HEK293 (cell line): ENCODE data around the gene CRTC3.

Experiments
- CTCF ChIA-PET: fragments of 350-600 bp; formaldehyde crosslinking; extraction: SDS; loops from one replicate; lab custom pipeline; 2021; ENCODE audit warnings: antibody characterized with exemption; lab: Yijun Ruan, JAX
- POLR2A ChIA-PET: fragments of 300-600 bp; formaldehyde crosslinking; extraction: SDS; loops from one replicate; lab custom pipeline; 2020; ENCODE audit warnings: antibody characterized with exemption, inconsistent platforms; lab: Yijun Ruan, JAX
- H3K27ac ChIP-seq: fragments of 200-500 bp; sonication (Bioruptor generic); 2 replicates; pipeline ENCODE4 v1.5.1; 2014; ENCODE audit warnings: low read depth, low read length, control low read depth, inconsistent platforms; ENCODE audit errors: extremely low read depth
- H3K36me3 ChIP-seq, 2 experiments: fragments of 200-500 bp in 1 of 2; sonication (Bioruptor generic) in 1 of 2; 1 replicate in 1 of 2; 2 replicates in 1 of 2; pipeline ENCODE4 v1.5.1; 2014 to 2017; ENCODE audit warnings: inconsistent platforms in 2 of 2, low read length in 2 of 2; ENCODE audit not compliant: control insufficient read depth in 2 of 2, insufficient read depth in 1 of 2
- H3K4me1 ChIP-seq: fragments of 200-500 bp; sonication (Bioruptor generic); 2 replicates; pipeline ENCODE4 v1.5.1; 2014; ENCODE audit warnings: mild to moderate bottlenecking, low read length, inconsistent platforms; ENCODE audit not compliant: control insufficient read depth, insufficient read depth
- H3K4me3 ChIP-seq: 2 replicates; pipeline ENCODE4 v1.5.1; 2011; ENCODE audit warnings: low read depth, mild to moderate bottlenecking, control low read depth, low read length, moderate library complexity
- H3K9me3 ChIP-seq: fragments of 200-500 bp; sonication (Bioruptor generic); 2 replicates; pipeline ENCODE4 v1.5.1; 2014; ENCODE audit warnings: low read depth, low read length, inconsistent platforms; ENCODE audit not compliant: control insufficient read depth, insufficient read depth
- BCL11B ChIP-seq: fragments of 450-650 bp; formaldehyde crosslinking; IDR thresholded peaks from 2 replicates; pipeline ENCODE4 v1.5.1; 2016; ENCODE audit warnings: low read depth, missing biosample characterization, missing genetic modification characterization
- IKZF3 ChIP-seq: fragments of 450-650 bp; IDR thresholded peaks from 2 replicates; pipeline ENCODE4 v1.5.0; 2018; ENCODE audit warnings: missing biosample characterization, mild to moderate bottlenecking, missing genetic modification characterization, moderate library complexity
- KLF10 ChIP-seq: fragments of 450-650 bp; IDR thresholded peaks from 2 replicates; pipeline ENCODE4 v1.5.1; 2018; ENCODE audit warnings: missing biosample characterization, mild to moderate bottlenecking, missing genetic modification characterization
- SETDB1 ChIP-seq: IDR thresholded peaks from one replicate; pipeline ENCODE4 v1.6.1; 2017; ENCODE audit warnings: mild to moderate bottlenecking, low read length, moderate library complexity, mixed read lengths; ENCODE audit not compliant: insufficient read length
- SP7 ChIP-seq: fragments of 450-650 bp; formaldehyde crosslinking; IDR thresholded peaks from 2 replicates; pipeline ENCODE4 v1.5.1; 2016; ENCODE audit warnings: missing biosample characterization, missing genetic modification characterization
- TSHZ1 ChIP-seq: fragments of 450-650 bp; formaldehyde crosslinking; IDR thresholded peaks from 2 replicates; pipeline ENCODE4 v1.5.1; 2016; ENCODE audit warnings: missing biosample characterization, missing genetic modification characterization, borderline replicate concordance
- ZEB2 ChIP-seq: fragments of 450-650 bp; formaldehyde crosslinking; IDR thresholded peaks from 2 replicates; pipeline ENCODE4 v1.5.1; 2016; ENCODE audit warnings: missing biosample characterization, missing genetic modification characterization
- ZFP37 ChIP-seq: fragments of 450-650 bp; formaldehyde crosslinking; IDR thresholded peaks from 2 replicates; pipeline ENCODE4 v1.5.1; 2016; ENCODE audit warnings: missing biosample characterization, missing genetic modification characterization
- ZNF18 ChIP-seq: fragments of 450-650 bp; formaldehyde crosslinking; IDR thresholded peaks from 2 replicates; pipeline ENCODE4 v1.5.1; 2016; ENCODE audit warnings: missing biosample characterization, missing genetic modification characterization
- ZNF274 ChIP-seq, 2 experiments: fragments of 200-500 bp in 1 of 2; fragments of 450-650 bp in 1 of 2; sonication (Bioruptor generic) in 1 of 2; formaldehyde crosslinking in 1 of 2; IDR thresholded peaks; 2 replicates each; pipeline versions ENCODE4 v1.5.1 to v1.6.1; 2014 to 2016; ENCODE audit warnings: borderline replicate concordance in 1 of 2, inconsistent platforms in 1 of 2, low read length in 1 of 2, missing biosample characterization in 1 of 2, missing genetic modification characterization in 1 of 2
- ZNF404 ChIP-seq: fragments of 450-650 bp; formaldehyde crosslinking; IDR thresholded peaks from 2 replicates; pipeline ENCODE4 v1.5.1; 2017; ENCODE audit warnings: missing biosample characterization, missing genetic modification characterization
- ZNF449 ChIP-seq: fragments of 450-650 bp; formaldehyde crosslinking; IDR thresholded peaks from 2 replicates; pipeline ENCODE4 v1.5.1; 2017; ENCODE audit warnings: missing biosample characterization, mild to moderate bottlenecking, missing genetic modification characterization, moderate library complexity
- ZNF510 ChIP-seq: fragments of 450-650 bp; formaldehyde crosslinking; IDR thresholded peaks from 2 replicates; pipeline ENCODE4 v1.5.1; 2018; ENCODE audit warnings: mild to moderate bottlenecking, missing genetic modification characterization, missing biosample characterization; ENCODE audit not compliant: insufficient replicate concordance
- ZNF518A ChIP-seq: fragments of 450-650 bp; formaldehyde crosslinking; conservative IDR thresholded peaks from 2 replicates; pipeline ENCODE4 v1.5.1; 2016; ENCODE audit warnings: low read depth, missing biosample characterization, missing genetic modification characterization
- ZNF747 ChIP-seq: fragments of 450-650 bp; formaldehyde crosslinking; IDR thresholded peaks from 2 replicates; pipeline ENCODE4 v1.5.1; 2016; ENCODE audit warnings: missing biosample characterization, missing genetic modification characterization

The CRTC3 gene

GRCh38 chr15:90599116-90599515, 69.4 kb downstream of the CRTC3 start (continued):
- TF ChIP-seq SP7 (tag by site-specific recombination): no peak
- TF ChIP-seq ZNF449 (tag by site-specific recombination): no peak
- TF ChIP-seq ZNF510 (tag by site-specific recombination): no peak
- TF ChIP-seq, all 188 proteins: peak for 0

- CTCF ChIA-PET: interaction anchor here (0.6 kb wide), 1 partner anchor 1684 kb away, joined by 5 read pairs; no protein-coding TSS in a partner anchor
- POLR2A ChIA-PET: no interaction called here
These were observed 69.9 kb downstream of the CRTC3 start for GRCh38 chr15:90599644-90600043.

More at GRCh38 chr15:90599644-90600043, 69.9 kb downstream of the CRTC3 start:
- no peaks in the 10 kb centered on the region for H3K4me1 ChIP-seq
- TF ChIP-seq ZNF18 (no peak), SETDB1 (no peak), TSHZ1 (tag by site-specific recombination) (no peak), ZNF747 (no peak), KLF10 (no peak), ZNF404 (tag by site-specific recombination) (no peak), IKZF3 (tag by site-specific recombination) (no peak), BCL11B (no peak), ZNF274 (IDR thresholded peaks at IDR 0.05; ENCODE audit: low read length) (no peak), ZNF274 (tag by site-specific recombination; IDR thresholded peaks at IDR 0.05; ENCODE audit: borderline replicate concordance) (no peak), ZNF518A (tag by site-specific recombination) (no peak), ZFP37 (tag by site-specific recombination) (no peak), ZEB2 (tag by site-specific recombination) (no peak)
- TF ChIP-seq, all 188 proteins: peak for 0
- Histone ChIP-seq H3K9me3 (no peaks in the 10 kb centered on the region), H3K4me3 (no peak overlapping the region), H3K36me3 (peaks cover 12 to 14% of the 10 kb centered on the region in 2 experiments), H3K27ac (no peak overlapping the region)
